PC-3 (cell line): Measurements from ENCODE around the gene TM4SF5. TPM values are rescaled to one million over a fixed set of nuclear protein-coding genes. Genes with fewer than 3 reads are reported as not detected.

Source experiments
- ATAC-seq: fragments of 200-7000 bp; cut with Tn5 transposase; 2 replicates; pipeline ENCODE4 v1.9.1; 2020; ENCODE audit warnings: mild to moderate bottlenecking, moderate library complexity
- BruUV-seq: library from RNA; stranded (reverse); fragments of 400-500 nt; replicated peaks from 2 replicates; lab custom pipeline; 2021; lab: Mats Ljungman, UMichigan
- CTCF ChIA-PET: fragments of 300-600 bp; sonication (Branson Sonifier 250); formaldehyde crosslinking; loops from one replicate; lab custom pipeline; 2022; ENCODE audit warnings: antibody characterized with exemption; lab: Charles Lee
- POLR2A ChIA-PET: fragments of 300-600 bp; sonication (Branson Sonifier 250); formaldehyde crosslinking; loops from one replicate; lab custom pipeline; 2022; ENCODE audit warnings: antibody characterized with exemption; ENCODE audit not compliant: unreplicated experiment; lab: Charles Lee
- DNase-seq: peaks from one replicate; pipeline ENCODE4 v3.0.0-alpha.2; 2015
- H2AFZ ChIP-seq: fragments of 300-600 bp; sonication (generic); 2 replicates; pipeline ENCODE4 v1.6.0; 2016; ENCODE audit warnings: antibody characterized with exemption, low read length
- H3F3A ChIP-seq: fragments of 300-600 bp; sonication (generic); one replicate; pipeline ENCODE4 v1.6.0; 2017; ENCODE audit warnings: antibody characterized with exemption, low read length, control low read depth, mild to moderate bottlenecking; ENCODE audit not compliant: unreplicated experiment
- H3K27ac ChIP-seq: fragments of 300-600 bp; sonication (generic); 2 replicates; pipeline ENCODE4 v1.5.1; 2016; ENCODE audit warnings: mild to moderate bottlenecking, low read length
- H3K27me3 ChIP-seq: fragments of 300-600 bp; sonication (generic); 2 replicates; pipeline ENCODE4 v1.6.1; 2016; ENCODE audit warnings: low read length, mixed read lengths
- H3K36me3 ChIP-seq: fragments of 300-600 bp; sonication (generic); 2 replicates; pipeline ENCODE4 v1.6.1; 2016; ENCODE audit warnings: low read depth, mixed run types, low read length, mixed read lengths
- H3K4me1 ChIP-seq: fragments of 300-600 bp; sonication (generic); 2 replicates; pipeline ENCODE4 v1.5.1; 2016; ENCODE audit warnings: low read length; ENCODE audit not compliant: insufficient read depth
- H3K4me2 ChIP-seq: fragments of 300-600 bp; sonication (generic); 2 replicates; pipeline ENCODE4 v1.6.0; 2016; ENCODE audit warnings: low read length
- H3K4me3 ChIP-seq: fragments of 300-600 bp; sonication (generic); 2 replicates; pipeline ENCODE4 v1.5.1; 2016; ENCODE audit warnings: mild to moderate bottlenecking, low read length, mixed read lengths
- H3K79me2 ChIP-seq: fragments of 300-600 bp; sonication (generic); 2 replicates; pipeline ENCODE4 v1.6.1; 2017; ENCODE audit warnings: low read length, mixed read lengths
- H3K9ac ChIP-seq: fragments of 300-600 bp; sonication (generic); 2 replicates; pipeline ENCODE4 v1.6.0; 2016; ENCODE audit warnings: mild to moderate bottlenecking, low read length
- H3K9me2 ChIP-seq: fragments of 300-600 bp; sonication (generic); replicated peaks from 2 replicates; pipeline ENCODE4 v1.6.1; 2016; ENCODE audit warnings: mixed run types, low read length, mixed read lengths
- H3K9me3 ChIP-seq: fragments of 300-600 bp; sonication (generic); 2 replicates; pipeline ENCODE4 v1.6.1; 2016; ENCODE audit warnings: low read length, mixed read lengths
- H4K20me1 ChIP-seq: fragments of 300-600 bp; sonication (generic); 2 replicates; pipeline ENCODE4 v1.6.1; 2016; ENCODE audit warnings: low read length, mixed read lengths
- EZH2 ChIP-seq: fragments of 300-600 bp; sonication (generic); IDR thresholded peaks from one replicate; pipeline ENCODE4 v1.6.1; 2017; ENCODE audit warnings: antibody characterized with exemption, mild to moderate bottlenecking, low read length; ENCODE audit not compliant: unreplicated experiment
- EZH2phosphoT487 ChIP-seq: fragments of 300-600 bp; sonication (generic); IDR thresholded peaks from 2 replicates; pipeline ENCODE4 v1.6.1; 2018; ENCODE audit warnings: mild to moderate bottlenecking, antibody characterized with exemption, low read length, borderline replicate concordance
- intact Hi-C: fragments of 100-400 bp; cut with micrococcal nuclease; formaldehyde crosslinking; loops from 2 replicates; pipeline ENCODE4 v1.9.0; 2023
- total RNA-seq: library from RNA; depleted of rRNA; stranded (reverse); fragments of >200 nt; gene quantifications from 2 replicates; pipeline ENCODE4 v1.2.3, GENCODE V29; 2014
- TF ChIP-seq, protein P1 (sequence below): fragments of 300-600 bp; sonication (generic); conservative IDR thresholded peaks from 2 replicates; pipeline ENCODE4 v1.5.1; 2017; ENCODE audit warnings: antibody characterized with exemption, low read depth, mild to moderate bottlenecking, low read length

Gene TM4SF5
- total RNA-seq, 1 experiment from 2014 or later = not detected

DNA sequence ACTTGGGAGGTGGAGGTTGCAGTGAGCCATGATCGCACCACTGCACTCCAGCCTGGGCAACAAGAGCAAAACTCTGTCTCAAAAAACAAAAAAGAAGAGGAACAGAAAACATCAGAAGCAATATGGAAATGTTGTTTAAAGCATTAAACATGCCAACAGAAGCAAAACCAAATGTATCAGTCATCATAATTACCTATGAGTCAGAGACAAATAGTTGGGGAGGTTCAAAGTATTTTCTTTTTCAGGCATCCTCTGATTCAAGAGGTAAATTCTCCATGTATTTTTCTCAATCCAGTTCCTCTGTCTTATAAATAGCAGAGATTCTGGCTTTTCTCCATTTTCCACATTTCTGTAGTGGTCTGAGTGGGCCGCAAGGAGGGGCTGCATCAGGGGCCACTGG, 2.1 kb upstream of the TM4SF5 start:
- H3K79me2 ChIP-seq = no peaks in the 10 kb centered on the region
- no peak overlapping the region for H3K9ac ChIP-seq
- no TSS peak for BruUV-seq
- no peak overlapping the region for H3K27ac ChIP-seq
- H3K9me2 ChIP-seq = no peaks in the 10 kb centered on the region
- no peaks in the 10 kb centered on the region for H3K36me3 ChIP-seq
- TF ChIP-seq EZH2phosphoT487 (no peak), EZH2 (no peak)
- TF ChIP-seq, protein P1, sequence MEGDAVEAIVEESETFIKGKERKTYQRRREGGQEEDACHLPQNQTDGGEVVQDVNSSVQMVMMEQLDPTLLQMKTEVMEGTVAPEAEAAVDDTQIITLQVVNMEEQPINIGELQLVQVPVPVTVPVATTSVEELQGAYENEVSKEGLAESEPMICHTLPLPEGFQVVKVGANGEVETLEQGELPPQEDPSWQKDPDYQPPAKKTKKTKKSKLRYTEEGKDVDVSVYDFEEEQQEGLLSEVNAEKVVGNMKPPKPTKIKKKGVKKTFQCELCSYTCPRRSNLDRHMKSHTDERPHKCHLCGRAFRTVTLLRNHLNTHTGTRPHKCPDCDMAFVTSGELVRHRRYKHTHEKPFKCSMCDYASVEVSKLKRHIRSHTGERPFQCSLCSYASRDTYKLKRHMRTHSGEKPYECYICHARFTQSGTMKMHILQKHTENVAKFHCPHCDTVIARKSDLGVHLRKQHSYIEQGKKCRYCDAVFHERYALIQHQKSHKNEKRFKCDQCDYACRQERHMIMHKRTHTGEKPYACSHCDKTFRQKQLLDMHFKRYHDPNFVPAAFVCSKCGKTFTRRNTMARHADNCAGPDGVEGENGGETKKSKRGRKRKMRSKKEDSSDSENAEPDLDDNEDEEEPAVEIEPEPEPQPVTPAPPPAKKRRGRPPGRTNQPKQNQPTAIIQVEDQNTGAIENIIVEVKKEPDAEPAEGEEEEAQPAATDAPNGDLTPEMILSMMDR = no peak
- DNase-seq = peak; percentile 62
- H3K4me1 ChIP-seq = peaks cover 12% of the 10 kb centered on the region
- ChIA-PET CTCF (no interaction called here), POLR2A (no interaction called here)
- H3F3A ChIP-seq = no peaks in the 10 kb centered on the region
- no peaks in the 10 kb centered on the region for H3K9me3 ChIP-seq
- no peaks in the 10 kb centered on the region for H3K27me3 ChIP-seq
- peak; percentile 59 for ATAC-seq
- H3K4me2 ChIP-seq = 0 out of 2 replicates have a peak overlapping the region, but pooled peaks have one; percentile 10
- H2AFZ ChIP-seq = no peak overlapping the region
- no peak overlapping the region for H3K4me3 ChIP-seq
- intact Hi-C loops = no loop called here
- H4K20me1 ChIP-seq = no peaks in the 10 kb centered on the region

- no peaks in the 10 kb centered on the region for H3K79me2 ChIP-seq
- H3K27ac ChIP-seq = no peak overlapping the region
- peaks cover 12% of the 10 kb centered on the region for H3K4me1 ChIP-seq
- no peaks in the 10 kb centered on the region for H3K27me3 ChIP-seq
- ATAC-seq (no peak), DNase-seq (no peak)
- H2AFZ ChIP-seq = no peak overlapping the region
- H3K9me3 ChIP-seq = no peaks in the 10 kb centered on the region
- intact Hi-C loops = no loop called here
- BruUV-seq = no TSS peak
- POLR2A ChIA-PET = interaction anchor here (0.6 kb wide), 1 partner anchor 128 kb away, joined by 4 read pairs; no protein-coding TSS in a partner anchor
- TF ChIP-seq, protein P1 = no peak
- TF ChIP-seq EZH2 (no peak), EZH2phosphoT487 (no peak)
- no peak overlapping the region for H3K9ac ChIP-seq
- no peak overlapping the region for H3K4me3 ChIP-seq
- no peaks in the 10 kb centered on the region for H4K20me1 ChIP-seq
- H3K9me2 ChIP-seq = no peaks in the 10 kb centered on the region
- CTCF ChIA-PET = no interaction called here
- H3K4me2 ChIP-seq = no peak overlapping the region
- H3F3A ChIP-seq = no peaks in the 10 kb centered on the region
- no peaks in the 10 kb centered on the region for H3K36me3 ChIP-seq
Observed at GRCh38 chr17:4772235-4772613, 538 bp downstream of the TM4SF5 start.

DNA sequence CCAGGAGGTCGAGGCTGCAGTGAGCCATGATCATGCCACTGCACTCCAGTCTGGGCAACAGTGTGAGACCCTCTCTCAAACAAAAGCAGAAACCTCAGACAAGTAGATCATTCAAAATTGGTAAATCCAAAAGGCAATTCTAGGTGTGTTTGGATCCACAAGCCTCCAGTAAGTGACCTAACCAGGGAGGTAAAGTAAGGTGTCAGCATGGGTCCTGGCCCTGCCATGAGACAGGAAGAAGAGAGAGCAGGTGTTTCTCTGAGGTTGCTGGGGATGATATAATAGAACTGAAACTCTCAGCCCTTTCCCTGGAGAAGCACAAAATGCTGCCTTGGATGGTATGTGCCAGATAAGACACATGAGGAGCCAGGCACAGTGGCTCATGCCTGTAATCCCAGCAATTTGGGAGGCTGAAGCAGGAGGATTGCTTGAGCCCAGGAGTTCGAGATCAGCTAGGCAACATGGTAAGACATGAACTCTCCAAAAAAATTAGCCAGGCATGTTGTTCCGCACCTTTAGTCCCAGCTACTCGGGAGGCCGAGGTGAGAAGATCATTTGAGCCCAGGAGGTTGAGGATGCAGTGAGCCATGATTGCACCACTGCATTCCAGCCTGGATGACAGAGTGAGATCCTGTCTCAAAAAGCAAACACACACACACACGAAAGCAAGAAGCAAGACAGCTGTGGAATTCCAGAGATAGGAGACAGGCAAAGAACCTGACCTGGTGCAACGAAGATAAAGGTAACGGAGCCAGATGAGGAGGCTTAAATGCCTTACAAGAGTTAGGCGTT, 6.5 kb downstream of the TM4SF5 start:
- no peaks in the 10 kb centered on the region for H3K9me3 ChIP-seq
- H2AFZ ChIP-seq = no peak overlapping the region
- H3F3A ChIP-seq = no peaks in the 10 kb centered on the region
- no peak overlapping the region for H3K27ac ChIP-seq
- no peak overlapping the region for H3K4me2 ChIP-seq
- no peaks in the 10 kb centered on the region for H3K9me2 ChIP-seq
- no peaks in the 10 kb centered on the region for H4K20me1 ChIP-seq
- ATAC-seq (no peak), DNase-seq (no peak)
- no peak for TF ChIP-seq EZH2phosphoT487
- no peak overlapping the region for H3K9ac ChIP-seq
- ChIA-PET POLR2A (no interaction called here), CTCF (no interaction called here)
- no peaks in the 10 kb centered on the region for H3K79me2 ChIP-seq
- H3K4me1 ChIP-seq = no peaks in the 10 kb centered on the region
- BruUV-seq = no TSS peak
- H3K27me3 ChIP-seq = no peaks in the 10 kb centered on the region
- no peaks in the 10 kb centered on the region for H3K36me3 ChIP-seq
- intact Hi-C loops = no loop called here
- H3K4me3 ChIP-seq = no peak overlapping the region
